IPS-20b (cell line): Measurements from ENCODE around the gene RPF1.
"Not testable (repeated sequence)": the region's sequence is repeated elsewhere in the genome, so short reads cannot be mapped to it uniquely, and the experiment has no call there.

Source experiments
- H3K27ac ChIP-seq: one replicate; pipeline ENCODE4 v1.5.1; 2013; ENCODE audit warnings: low read length
- H3K27me3 ChIP-seq: 2 replicates; pipeline ENCODE4 v1.6.1; 2013; ENCODE audit warnings: mild to moderate bottlenecking, low read length, inconsistent platforms; ENCODE audit not compliant: insufficient read depth
- H3K36me3 ChIP-seq: 2 replicates; pipeline ENCODE4 v1.6.1; 2013; ENCODE audit warnings: low read depth, mild to moderate bottlenecking, inconsistent platforms, low read length, moderate library complexity; ENCODE audit not compliant: insufficient read depth
- H3K4me1 ChIP-seq: 2 replicates; pipeline ENCODE4 v1.6.1; 2013; ENCODE audit warnings: mild to moderate bottlenecking, control low read depth, inconsistent platforms, low read length, moderate library complexity; ENCODE audit not compliant: insufficient read depth
- H3K4me3 ChIP-seq: 2 replicates; pipeline ENCODE4 v1.5.1; 2013; ENCODE audit warnings: mild to moderate bottlenecking, low read length, inconsistent platforms
- H3K9ac ChIP-seq: 2 replicates; pipeline ENCODE4 v1.6.1; 2013; ENCODE audit warnings: low read depth, mild to moderate bottlenecking, inconsistent platforms, low read length, moderate library complexity
- H3K9me3 ChIP-seq: 2 replicates; pipeline ENCODE4 v1.6.1; 2013; ENCODE audit warnings: mild to moderate bottlenecking, low read depth, low read length, inconsistent platforms; ENCODE audit not compliant: insufficient read depth

Gene RPF1

GRCh38 chr1:84497631-84498275 lies 18.7 kb downstream of the RPF1 start:
- no peaks in the 10 kb centered on the region for H3K9me3 ChIP-seq
- H3K27me3 ChIP-seq: no peaks in the 10 kb centered on the region
- no peak overlapping the region for H3K9ac ChIP-seq
- peaks cover 88% of the 10 kb centered on the region for H3K36me3 ChIP-seq
- H3K4me3 ChIP-seq: no peak overlapping the region
- H3K4me1 ChIP-seq: peaks cover 2% of the 10 kb centered on the region; the same call in 1 of the 2 replicates
- H3K27ac ChIP-seq: no peak overlapping the region

- no peaks in the 10 kb centered on the region for H3K9me3 ChIP-seq
- peaks cover 20% of the 10 kb centered on the region for H3K4me1 ChIP-seq
- peaks cover 10% of the 10 kb centered on the region; the same call in 1 of the 2 replicates for H3K27me3 ChIP-seq
- peaks cover 37% of the 10 kb centered on the region for H3K36me3 ChIP-seq
- no peak overlapping the region for H3K4me3 ChIP-seq
- H3K27ac ChIP-seq: no peak overlapping the region
- H3K9ac ChIP-seq: no peak overlapping the region
These were observed 23.9 kb downstream of the RPF1 start for GRCh38 chr1:84502927-84503326.

- Histone ChIP-seq H3K4me1 (peaks cover 20% of the 10 kb centered on the region), H3K27ac (no peak overlapping the region), H3K36me3 (peaks cover 18% of the 10 kb centered on the region)
These were observed 25.8 kb downstream of the RPF1 start for GRCh38 chr1:84504580-84505492.

GRCh38 chr1:84505493-84506001 lies 26.5 kb downstream of the RPF1 start:
- H3K27me3 ChIP-seq: peaks cover 10% of the 10 kb centered on the region; the same call in 1 of the 2 replicates
- H3K36me3 ChIP-seq: peaks cover 11% of the 10 kb centered on the region
- H3K9me3 ChIP-seq: peaks cover 5% of the 10 kb centered on the region; the same call in 1 of the 2 replicates
- peak overlapping the region; percentile 94; the same call in 1 of the 2 replicates for H3K9ac ChIP-seq
- peaks cover 17% of the 10 kb centered on the region for H3K4me1 ChIP-seq
- H3K4me3 ChIP-seq: peak overlapping the region; percentile 98
- peak overlapping the region; percentile 39 for H3K27ac ChIP-seq

More at GRCh38 chr1:84504580-84505492, 25.8 kb downstream of the RPF1 start:
- Histone ChIP-seq H3K4me3 (peak overlapping the region; percentile 98), H3K27me3 (peaks cover 10% of the 10 kb centered on the region; the same call in 1 of the 2 replicates), H3K9ac (peak overlapping the region; percentile 94; the same call in 1 of the 2 replicates), H3K9me3 (peaks cover 5% of the 10 kb centered on the region; the same call in 1 of the 2 replicates)

- Histone ChIP-seq H3K4me3 (peak within 1 kb of the TSS; percentile 98), H3K9ac (peak within 1 kb of the TSS; percentile 94; the same call in 1 of the 2 replicates), H3K27ac (peak within 1 kb of the TSS; percentile 39), H3K4me1 (peaks cover 17% of the 10 kb centered on the region), H3K27me3 (peaks cover 10% of the 10 kb centered on the region; the same call in 1 of the 2 replicates), H3K9me3 (peaks cover 5% of the 10 kb centered on the region; the same call in 1 of the 2 replicates), H3K36me3 (peaks cover 4% of the 10 kb centered on the region; the same call in 1 of the 2 replicates)
These were observed 27.1 kb downstream of the RPF1 start, which contains the start of the genes GNG5 and SPATA1 for GRCh38 chr1:84506002-84506728. Gene GNG5 (minus strand): TSS chr1:84506581. CDS start chr1:84506091, 490 bp downstream. Gene SPATA1 (plus strand): TSS chr1:84506386. CDS start chr1:84516360, 9,974 bp downstream.

- Histone ChIP-seq H3K9me3 (peaks cover 5% of the 10 kb centered on the region; the same call in 1 of the 2 replicates), H3K4me3 (peak overlapping the region; percentile 98), H3K4me1 (peaks cover 17% of the 10 kb centered on the region), H3K27ac (no peak overlapping the region), H3K36me3 (no peaks in the 10 kb centered on the region), H3K27me3 (peaks cover 10% of the 10 kb centered on the region; the same call in 1 of the 2 replicates), H3K9ac (peak overlapping the region; percentile 94; the same call in 1 of the 2 replicates)
These were observed 27.8 kb downstream of the RPF1 start for GRCh38 chr1:84506729-84507453.

- H3K9ac ChIP-seq, H3K9me3 ChIP-seq, H3K4me3 ChIP-seq: not testable (repeated sequence)
These were observed 28.8 kb downstream of the RPF1 start for GRCh38 chr1:84507887-84508286.

GRCh38 chr1:84508510-84508909 lies 29.4 kb downstream of the RPF1 start:
- Histone ChIP-seq H3K27me3 (peaks cover 10% of the 10 kb centered on the region; the same call in 1 of the 2 replicates), H3K9me3 (peaks cover 5% of the 10 kb centered on the region; the same call in 1 of the 2 replicates), H3K27ac (no peak overlapping the region), H3K4me1 (peaks cover 12% of the 10 kb centered on the region), H3K4me3 (no peak overlapping the region), H3K9ac (no peak overlapping the region), H3K36me3 (no peaks in the 10 kb centered on the region)

More at GRCh38 chr1:84507887-84508286, 28.8 kb downstream of the RPF1 start:
- not testable (repeated sequence) for H3K27ac ChIP-seq, H3K27me3 ChIP-seq, H3K36me3 ChIP-seq
- peaks cover 17% of the 10 kb centered on the region for H3K4me1 ChIP-seq

GRCh38 chr1:84509029-84509428 lies 30.0 kb downstream of the RPF1 start:
- Histone ChIP-seq H3K27me3 (peaks cover 10% of the 10 kb centered on the region; the same call in 1 of the 2 replicates), H3K4me3 (no peak overlapping the region), H3K36me3 (no peaks in the 10 kb centered on the region), H3K4me1 (peaks cover 8% of the 10 kb centered on the region), H3K9me3 (peaks cover 5% of the 10 kb centered on the region; the same call in 1 of the 2 replicates), H3K9ac (no peak overlapping the region), H3K27ac (no peak overlapping the region)

- Histone ChIP-seq H3K27me3 (peaks cover 3% of the 10 kb centered on the region; the same call in 1 of the 2 replicates), H3K4me3 (no peak overlapping the region), H3K27ac (no peak overlapping the region), H3K9me3 (peaks cover 5% of the 10 kb centered on the region; the same call in 1 of the 2 replicates), H3K4me1 (no peaks in the 10 kb centered on the region; the same call in 1 of the 2 replicates), H3K36me3 (no peaks in the 10 kb centered on the region), H3K9ac (no peak overlapping the region)
These were observed 31.1 kb downstream of the RPF1 start for GRCh38 chr1:84510165-84510564.
